K562 (cell line): ENCODE results near the gene UBASH3A. TPM values are rescaled to one million over a fixed set of nuclear protein-coding genes. Genes with fewer than 3 reads are reported as not detected.

Experiments used
- ARID1B ChIP-seq: fragments of 450-650 bp; IDR thresholded peaks from 2 replicates; pipeline ENCODE4 v1.6.1; 2016; ENCODE audit warnings: antibody characterized with exemption, mild to moderate bottlenecking, inconsistent platforms
- ARID2 ChIP-seq: fragments of 450-650 bp; IDR thresholded peaks from 2 replicates; pipeline ENCODE4 v1.6.1; 2017; ENCODE audit warnings: antibody characterized with exemption, mild to moderate bottlenecking
- ATF1 ChIP-seq, 2 experiments: fragments of 450-650 bp in 1 of 2; IDR thresholded peaks; 2 replicates each; pipeline ENCODE4 v1.6.1; 2016; ENCODE audit warnings: missing compliant biosample characterization in 1 of 2, missing genetic modification characterization in 1 of 2
- CBX5 ChIP-seq: IDR thresholded peaks from 2 replicates; pipeline ENCODE4 v1.6.1; 2014; ENCODE audit warnings: low read depth, borderline replicate concordance
- DMBX1 ChIP-seq: fragments of 250-450 bp; sonication (Bioruptor Pico); IDR thresholded peaks from 2 replicates; pipeline ENCODE4 v1.8.0; 2022; ENCODE audit warnings: inconsistent platforms, mild to moderate bottlenecking, moderate library complexity, borderline replicate concordance
- FOXP1 ChIP-seq: sonication (generic); formaldehyde crosslinking; IDR thresholded peaks from 2 replicates; pipeline ENCODE4 v1.8.0; 2022; ENCODE audit warnings: mild to moderate bottlenecking, missing genetic modification reagents
- KAT2B ChIP-seq: IDR thresholded peaks from one replicate; pipeline ENCODE4 v1.6.1; 2012; ENCODE audit warnings: low read depth, mild to moderate bottlenecking, control low read depth, inconsistent platforms, low read length, moderate library complexity
- LCOR ChIP-seq: sonication (generic); formaldehyde crosslinking; IDR thresholded peaks from 2 replicates; pipeline ENCODE4 v1.8.0; 2022; ENCODE audit warnings: mild to moderate bottlenecking, missing genetic modification reagents
- MXI1 ChIP-seq: IDR thresholded peaks from 2 replicates; pipeline ENCODE4 v1.6.1; 2011; ENCODE audit warnings: low read depth, mild to moderate bottlenecking, improper control_type of control experiment, low read length
- NFXL1 ChIP-seq: fragments of 450-650 bp; formaldehyde crosslinking; IDR thresholded peaks from 2 replicates; pipeline ENCODE4 v1.4.0; 2021; ENCODE audit warnings: mild to moderate bottlenecking
- NRF1 ChIP-seq, 2 experiments: fragments of 450-650 bp; IDR thresholded peaks in 1 of 2; conservative IDR thresholded peaks in 1 of 2; 2 replicates each; pipeline ENCODE4 v1.6.1; 2014; ENCODE audit warnings: mild to moderate bottlenecking in 2 of 2
- PTTG1 ChIP-seq: fragments of 450-650 bp; IDR thresholded peaks from 2 replicates; pipeline ENCODE4 v1.6.1; 2016; ENCODE audit warnings: low read depth, mild to moderate bottlenecking, missing genetic modification characterization, missing compliant biosample characterization
- TAL1 ChIP-seq: fragments of 450-650 bp; IDR thresholded peaks from 2 replicates; pipeline ENCODE4 v1.6.1; 2016; ENCODE audit warnings: mild to moderate bottlenecking
- YBX1 ChIP-seq: fragments of 450-650 bp; IDR thresholded peaks from 2 replicates; pipeline ENCODE4 v1.7.1; 2016; ENCODE audit warnings: mild to moderate bottlenecking
- ZBTB1 ChIP-seq: sonication (generic); formaldehyde crosslinking; IDR thresholded peaks from 2 replicates; pipeline ENCODE4 v1.8.1; 2023; ENCODE audit warnings: missing genetic modification reagents, low read depth, mild to moderate bottlenecking, borderline replicate concordance
- ZBTB17 ChIP-seq: fragments of 450-650 bp; formaldehyde crosslinking; IDR thresholded peaks from 2 replicates; pipeline ENCODE4 v1.4.0; 2020; ENCODE audit warnings: mild to moderate bottlenecking
- ZNF143 ChIP-seq: sonication (generic); formaldehyde crosslinking; IDR thresholded peaks from 2 replicates; pipeline ENCODE4 v1.9.0; 2022; ENCODE audit warnings: mild to moderate bottlenecking, missing genetic modification reagents
- ZNF311 ChIP-seq: fragments of 250-450 bp; sonication (Bioruptor Pico); IDR thresholded peaks from 2 replicates; pipeline ENCODE4 v1.4.0; 2020; ENCODE audit warnings: mild to moderate bottlenecking, moderate library complexity
- polyA plus RNA-seq, 8 experiments: library from polyadenylated mRNA; depleted of rRNA in 4 of 8; stranded (reverse) in 5 of 8; unstranded in 3 of 8; fragments of >200 nt; fragmentation: Nextera tagmentation in 2 of 8; fragmentation: Illumina TruSeq in 1 of 8; extraction: Ambion mirVana in 2 of 8; extraction: Trizol in 1 of 8; gene quantifications; 2 replicates each; pipeline versions ENCODE4 v1.2.1 to v1.2.3, GENCODE V29; 2011 to 2014; ENCODE audit warnings: inconsistent platforms in 1 of 8, missing spikeins in 1 of 8
- total RNA-seq, 7 experiments: library from RNA; depleted of rRNA in 6 of 7; stranded (reverse); fragments of >200 nt in 6 of 7; fragmentation: Illumina TruSeq in 2 of 7; extraction: Trizol in 2 of 7; gene quantifications; 2 replicates each; pipeline versions ENCODE4 v1.2.1 to v1.2.3, GENCODE V29; 2011 to 2021; ENCODE audit warnings: low replicate concordance in 1 of 7
- TF ChIP-seq, protein P1 (sequence below): fragments of 200-800 bp; sonication (Bioruptor generic); IDR thresholded peaks from 2 replicates; pipeline ENCODE4 v1.6.1; 2017; ENCODE audit warnings: missing genetic modification characterization, missing compliant biosample characterization
- TF ChIP-seq, protein P2 (sequence below), 2 experiments: IDR thresholded peaks in 1 of 2; conservative IDR thresholded peaks in 1 of 2; 2 replicates each; pipeline ENCODE4 v1.6.1; 2016; ENCODE audit warnings: low read depth in 2 of 2, mild to moderate bottlenecking in 1 of 2, missing compliant biosample characterization in 1 of 2, missing genetic modification characterization in 1 of 2, moderate library complexity in 1 of 2
- TF ChIP-seq, protein P3 (sequence below): fragments of 250-450 bp; sonication (Bioruptor Pico); IDR thresholded peaks from 2 replicates; pipeline ENCODE4 v1.5.0; 2020; ENCODE audit warnings: mild to moderate bottlenecking, borderline replicate concordance

UBASH3A gene
- total and polyA plus RNA-seq, 9 of the 15 experiments (the other 6 are each of a cell fraction or from before 2014, with no cell fraction given) = 0.23 to 1.8 (median 1.1) TPM

DNA sequence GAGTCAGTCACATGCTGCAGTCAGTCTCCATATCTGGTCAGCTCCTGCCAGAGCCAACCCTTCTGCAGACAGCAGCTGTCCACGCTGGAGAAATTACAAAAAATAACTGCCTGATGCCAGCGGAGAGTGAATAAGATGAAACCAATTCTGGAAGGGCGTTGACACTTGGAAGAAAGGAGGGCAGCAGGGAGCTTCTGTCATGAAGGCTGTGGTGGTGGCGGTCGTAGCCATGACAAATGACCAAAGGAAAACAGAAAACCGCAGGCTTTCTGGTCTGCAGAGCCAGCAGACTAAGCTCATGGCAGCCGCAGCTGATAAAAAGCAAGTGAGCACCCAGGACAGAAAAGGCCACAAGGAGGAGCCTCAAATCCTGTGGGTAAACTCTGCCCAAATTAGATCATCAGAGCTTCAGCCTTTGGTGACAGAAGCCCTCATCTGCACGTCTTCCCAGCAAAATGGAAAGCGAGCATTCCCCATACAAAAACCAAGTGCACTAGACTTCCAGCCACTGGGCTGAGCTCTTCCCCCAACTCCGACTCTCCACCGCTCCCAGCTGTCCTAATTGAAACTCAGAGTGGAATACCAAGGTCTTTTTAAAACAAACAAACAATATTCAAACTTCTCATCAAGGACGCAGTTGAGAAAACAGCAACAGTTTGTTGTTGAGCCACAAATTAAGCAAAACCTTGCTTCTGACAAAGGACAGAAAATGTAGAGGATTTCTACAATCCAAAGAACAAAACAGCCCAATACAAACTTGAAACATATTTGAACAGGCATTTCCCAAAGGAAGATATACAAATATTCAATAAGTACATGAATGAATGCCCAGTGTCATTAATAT is 63.7 kb downstream of the UBASH3A start (continued):
- TF ChIP-seq, protein P1, sequence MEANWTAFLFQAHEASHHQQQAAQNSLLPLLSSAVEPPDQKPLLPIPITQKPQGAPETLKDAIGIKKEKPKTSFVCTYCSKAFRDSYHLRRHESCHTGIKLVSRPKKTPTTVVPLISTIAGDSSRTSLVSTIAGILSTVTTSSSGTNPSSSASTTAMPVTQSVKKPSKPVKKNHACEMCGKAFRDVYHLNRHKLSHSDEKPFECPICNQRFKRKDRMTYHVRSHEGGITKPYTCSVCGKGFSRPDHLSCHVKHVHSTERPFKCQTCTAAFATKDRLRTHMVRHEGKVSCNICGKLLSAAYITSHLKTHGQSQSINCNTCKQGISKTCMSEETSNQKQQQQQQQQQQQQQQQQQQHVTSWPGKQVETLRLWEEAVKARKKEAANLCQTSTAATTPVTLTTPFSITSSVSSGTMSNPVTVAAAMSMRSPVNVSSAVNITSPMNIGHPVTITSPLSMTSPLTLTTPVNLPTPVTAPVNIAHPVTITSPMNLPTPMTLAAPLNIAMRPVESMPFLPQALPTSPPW (CRISPR knock-in tag) = peak; percentile 36; the same call in 1 of the 2 replicates
- TF ChIP-seq MXI1 = peak; percentile 63; the same call in 1 of the 2 replicates
- peak; percentile 39; the same call in 1 of the 2 replicates for TF ChIP-seq DMBX1 (CRISPR knock-in tag)
- TF ChIP-seq FOXP1 (CRISPR knock-in tag) = peak; percentile 56; the same call in 1 of the 2 replicates
- no peak for TF ChIP-seq PTTG1
- TF ChIP-seq ZBTB17 = no peak
- TF ChIP-seq NFXL1 (CRISPR knock-in tag) = no peak
- no peak for TF ChIP-seq YBX1
- no peak for TF ChIP-seq ATF1 (CRISPR knock-in tag; IDR thresholded peaks at IDR 0.05)
- TF ChIP-seq ATF1 (tag; IDR thresholded peaks at IDR 0.05) = 0 out of 2 replicates have a peak, but pooled peaks have one; percentile 13
- peak in 1 of 2 experiments; percentile 11; a peak in 1 of 4 replicates for TF ChIP-seq NRF1 (conservative IDR thresholded peaks at IDR 0.05 in 1 of 2, IDR thresholded peaks at IDR 0.05 in 1 of 2)
- TF ChIP-seq ZBTB1 (CRISPR knock-in tag) = peak; percentile 99
- TF ChIP-seq ARID1B = peak; percentile 38; the same call in 1 of the 2 replicates
- TF ChIP-seq LCOR = peak; percentile 87
- TF ChIP-seq ARID2 = no peak
- TF ChIP-seq KAT2B = no peak
- TF ChIP-seq ZNF143 (CRISPR knock-in tag) = no peak
- TF ChIP-seq, protein P2, sequence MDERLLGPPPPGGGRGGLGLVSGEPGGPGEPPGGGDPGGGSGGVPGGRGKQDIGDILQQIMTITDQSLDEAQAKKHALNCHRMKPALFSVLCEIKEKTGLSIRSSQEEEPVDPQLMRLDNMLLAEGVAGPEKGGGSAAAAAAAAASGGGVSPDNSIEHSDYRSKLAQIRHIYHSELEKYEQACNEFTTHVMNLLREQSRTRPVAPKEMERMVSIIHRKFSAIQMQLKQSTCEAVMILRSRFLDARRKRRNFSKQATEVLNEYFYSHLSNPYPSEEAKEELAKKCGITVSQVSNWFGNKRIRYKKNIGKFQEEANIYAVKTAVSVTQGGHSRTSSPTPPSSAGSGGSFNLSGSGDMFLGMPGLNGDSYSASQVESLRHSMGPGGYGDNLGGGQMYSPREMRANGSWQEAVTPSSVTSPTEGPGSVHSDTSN (CRISPR knock-in tag; IDR thresholded peaks at IDR 0.05; ENCODE audit: low read depth) = no peak
- TF ChIP-seq, protein P2 (tag; conservative IDR thresholded peaks at IDR 0.05; ENCODE audit: low read depth) = peak; percentile 75
- TF ChIP-seq CBX5 = no peak
- TF ChIP-seq, protein P3, sequence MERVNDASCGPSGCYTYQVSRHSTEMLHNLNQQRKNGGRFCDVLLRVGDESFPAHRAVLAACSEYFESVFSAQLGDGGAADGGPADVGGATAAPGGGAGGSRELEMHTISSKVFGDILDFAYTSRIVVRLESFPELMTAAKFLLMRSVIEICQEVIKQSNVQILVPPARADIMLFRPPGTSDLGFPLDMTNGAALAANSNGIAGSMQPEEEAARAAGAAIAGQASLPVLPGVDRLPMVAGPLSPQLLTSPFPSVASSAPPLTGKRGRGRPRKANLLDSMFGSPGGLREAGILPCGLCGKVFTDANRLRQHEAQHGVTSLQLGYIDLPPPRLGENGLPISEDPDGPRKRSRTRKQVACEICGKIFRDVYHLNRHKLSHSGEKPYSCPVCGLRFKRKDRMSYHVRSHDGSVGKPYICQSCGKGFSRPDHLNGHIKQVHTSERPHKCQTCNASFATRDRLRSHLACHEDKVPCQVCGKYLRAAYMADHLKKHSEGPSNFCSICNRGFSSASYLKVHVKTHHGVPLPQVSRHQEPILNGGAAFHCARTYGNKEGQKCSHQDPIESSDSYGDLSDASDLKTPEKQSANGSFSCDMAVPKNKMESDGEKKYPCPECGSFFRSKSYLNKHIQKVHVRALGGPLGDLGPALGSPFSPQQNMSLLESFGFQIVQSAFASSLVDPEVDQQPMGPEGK (CRISPR knock-in tag) = no peak
- TF ChIP-seq TAL1 = peak; percentile 3; the same call in 1 of the 2 replicates
- no peak for TF ChIP-seq ZNF311 (CRISPR knock-in tag)
